ENCODE results near the gene UGCG.
"Not testable (repeated sequence)": the region's sequence is repeated elsewhere in the genome, so short reads cannot be mapped to it uniquely, and the experiment has no call there.

UGCG gene

GRCh38 chr9:111895996-111896941 lies at the start of gene UGCG:
UGCG (plus strand) TSS chr9:111896814; CDS start chr9:111897216, 402 bp downstream.
- DNase-seq, result peak; percentile 76

GRCh38 chr9:111851553-111851952 lies 45.1 kb upstream of the UGCG start:
- no peak for DNase-seq

- DNase-seq, result no peak
Measured at GRCh38 chr9:111852291-111852690, 44.3 kb upstream of the UGCG start.

GRCh38 chr9:111853450-111853827 lies 43.2 kb upstream of the UGCG start:
- DNase-seq, result no peak

- DNase-seq, result no peak
Measured at GRCh38 chr9:111854799-111855198, 41.8 kb upstream of the UGCG start.

- no peak for DNase-seq
Measured at GRCh38 chr9:111857555-111858211, 38.9 kb upstream of the UGCG start.

- DNase-seq, result no peak
Measured at GRCh38 chr9:111860443-111860842, 36.2 kb upstream of the UGCG start.

GRCh38 chr9:111863636-111864035 lies 33.0 kb upstream of the UGCG start:
- DNase-seq, result no peak

- DNase-seq, result no peak
Measured at GRCh38 chr9:111866976-111867375, 29.6 kb upstream of the UGCG start.

GRCh38 chr9:111868475-111868874 lies 28.1 kb upstream of the UGCG start:
- no peak for DNase-seq

- DNase-seq, result no peak
Measured at GRCh38 chr9:111870774-111871498, 25.7 kb upstream of the UGCG start.

GRCh38 chr9:111871499-111871855 lies 25.1 kb upstream of the UGCG start:
- DNase-seq, result no peak

- DNase-seq, result no peak
Measured at GRCh38 chr9:111872886-111873285, 23.7 kb upstream of the UGCG start.

- no peak for DNase-seq
Measured at GRCh38 chr9:111873901-111874300, 22.7 kb upstream of the UGCG start.

GRCh38 chr9:111874500-111874899 lies 22.1 kb upstream of the UGCG start:
- no peak for DNase-seq

- not testable (repeated sequence) for DNase-seq
Measured at GRCh38 chr9:111875291-111875690, 21.3 kb upstream of the UGCG start.

GRCh38 chr9:111875691-111876090 lies 20.9 kb upstream of the UGCG start:
- DNase-seq, result not testable (repeated sequence)

GRCh38 chr9:111876179-111876578 lies 20.4 kb upstream of the UGCG start:
- DNase-seq, result no peak

- DNase-seq, result no peak
Measured at GRCh38 chr9:111877420-111877819, 19.2 kb upstream of the UGCG start.

- DNase-seq, result no peak
Measured at GRCh38 chr9:111878946-111879345, 17.7 kb upstream of the UGCG start.

GRCh38 chr9:111886983-111887718 lies 9.5 kb upstream of the UGCG start:
- DNase-seq, result no peak

GRCh38 chr9:111890334-111890733 lies 6.3 kb upstream of the UGCG start:
- no peak for DNase-seq

- DNase-seq, result not testable (repeated sequence)
Measured at GRCh38 chr9:111890867-111891266, 5.7 kb upstream of the UGCG start.

Measured in activated T-cell treated with anti-CD3 and anti-CD28 coated beads for 4 hours (primary cell).